Loucy (cell line): ENCODE results near the gene TIMM29.
A peak's percentile ranks its signal among the peaks of the same experiment; 100 is the strongest.

Experiments used
- H2AFZ ChIP-seq: fragments of 200-600 bp; sonication (generic); 2 replicates; pipeline ENCODE4 v1.6.0; 2016; ENCODE audit warnings: antibody characterized with exemption, mild to moderate bottlenecking, low read length, moderate library complexity
- H3F3A ChIP-seq: fragments of 200-600 bp; 2 replicates; pipeline ENCODE4 v1.6.0; 2016; ENCODE audit warnings: antibody characterized with exemption, low read depth, mild to moderate bottlenecking
- H3K27me3 ChIP-seq: fragments of 200-600 bp; sonication (generic); 2 replicates; pipeline ENCODE4 v1.6.1; 2014; ENCODE audit warnings: low read length, mild to moderate bottlenecking; ENCODE audit not compliant: insufficient read depth, poor library complexity, severe bottlenecking
- H3K36me3 ChIP-seq: fragments of 200-600 bp; sonication (generic); 2 replicates; pipeline ENCODE4 v1.6.1; 2016; ENCODE audit warnings: low read length; ENCODE audit not compliant: insufficient read depth
- H3K4me1 ChIP-seq: fragments of 200-600 bp; sonication (generic); 2 replicates; pipeline ENCODE4 v1.5.1; 2014; ENCODE audit warnings: low read length, mild to moderate bottlenecking; ENCODE audit not compliant: insufficient read depth, poor library complexity, severe bottlenecking
- H3K4me2 ChIP-seq: fragments of 200-600 bp; sonication (generic); 2 replicates; pipeline ENCODE4 v1.6.0; 2014; ENCODE audit warnings: antibody characterized with exemption, low read length, low read depth, mild to moderate bottlenecking; ENCODE audit not compliant: poor library complexity, severe bottlenecking
- H3K4me3 ChIP-seq: fragments of 200-600 bp; sonication (generic); 2 replicates; pipeline ENCODE4 v1.5.1; 2014; ENCODE audit warnings: low read length, mild to moderate bottlenecking, mixed read lengths; ENCODE audit not compliant: poor library complexity, severe bottlenecking
- H3K79me2 ChIP-seq: fragments of 200-600 bp; sonication (generic); 2 replicates; pipeline ENCODE4 v1.6.1; 2014; ENCODE audit warnings: low read length; ENCODE audit not compliant: insufficient read depth
- H3K9ac ChIP-seq: fragments of 200-600 bp; sonication (generic); 2 replicates; pipeline ENCODE4 v1.6.0; 2014; ENCODE audit warnings: mild to moderate bottlenecking, low read depth, low read length, moderate library complexity; ENCODE audit not compliant: poor library complexity, severe bottlenecking
- H3K9me2 ChIP-seq: fragments of 200-600 bp; sonication (generic); replicated peaks from 2 replicates; pipeline ENCODE4 v1.6.1; 2016; ENCODE audit warnings: low read depth, low read length, mixed read lengths
- H3K9me3 ChIP-seq: fragments of 200-600 bp; sonication (generic); 2 replicates; pipeline ENCODE4 v1.6.1; 2014; ENCODE audit warnings: mild to moderate bottlenecking, antibody characterized with exemption, low read length, low read depth; ENCODE audit not compliant: insufficient read depth
- H4K20me1 ChIP-seq: fragments of 200-600 bp; sonication (generic); 2 replicates; pipeline ENCODE4 v1.6.0; 2014; ENCODE audit warnings: antibody characterized with exemption, low read length, mild to moderate bottlenecking; ENCODE audit not compliant: insufficient read depth, poor library complexity, severe bottlenecking
- CTCF ChIP-seq: fragments of 200-600 bp; sonication (generic); conservative IDR thresholded peaks from 2 replicates; pipeline ENCODE4 v1.5.1; 2014; ENCODE audit warnings: mild to moderate bottlenecking, antibody characterized with exemption, low read length
- EZH2phosphoT487 ChIP-seq: fragments of 200-600 bp; IDR thresholded peaks from 2 replicates; pipeline ENCODE4 v1.6.1; 2018; ENCODE audit warnings: antibody characterized with exemption, mild to moderate bottlenecking, moderate library complexity, borderline replicate concordance

TIMM29 gene

DNA sequence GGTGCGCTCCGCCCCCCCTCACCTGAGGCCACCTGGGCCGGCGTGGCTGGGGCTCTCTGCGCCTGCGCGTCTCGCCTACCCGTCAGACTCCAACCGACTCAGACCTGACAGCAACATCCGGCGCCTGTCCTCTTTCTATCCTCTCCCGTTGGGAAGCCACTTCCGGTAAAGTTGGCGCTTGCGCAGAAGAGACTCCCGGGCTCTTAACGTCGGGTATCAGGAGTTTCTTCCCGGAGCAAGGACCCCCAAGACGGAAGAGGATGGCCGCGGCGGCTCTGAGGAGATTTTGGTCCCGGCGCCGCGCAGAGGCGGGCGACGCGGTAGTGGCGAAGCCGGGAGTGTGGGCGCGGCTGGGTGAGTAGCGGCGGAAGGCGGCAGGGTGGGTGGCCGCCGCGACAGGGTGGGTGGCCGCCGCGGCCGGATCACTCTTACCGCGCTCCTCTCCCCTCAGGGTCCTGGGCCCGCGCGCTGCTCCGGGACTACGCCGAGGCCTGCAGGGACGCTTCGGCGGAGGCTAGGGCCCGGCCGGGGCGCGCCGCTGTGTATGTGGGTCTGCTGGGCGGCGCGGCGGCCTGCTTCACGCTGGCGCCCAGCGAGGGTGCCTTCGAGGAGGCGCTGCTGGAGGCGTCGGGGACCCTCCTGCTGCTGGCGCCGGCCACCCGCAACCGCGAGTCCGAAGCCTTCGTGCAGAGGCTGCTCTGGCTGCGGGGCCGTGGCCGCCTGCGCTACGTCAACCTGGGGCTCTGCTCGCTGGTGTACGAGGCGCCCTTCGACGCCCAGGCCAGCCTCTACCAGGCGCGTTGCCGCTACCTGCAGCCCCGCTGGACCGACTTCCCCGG lies at the start of gene TIMM29, which contains the start of gene YIPF2:
TIMM29 (plus strand) TSS at position 249 of the 839 bp plus-strand sequence; CDS start at position 261, 12 bp downstream.
YIPF2 (minus strand) TSS at position 77 of the 839 bp plus-strand sequence. CDS start 229 bp downstream, outside the sequence.
- H3K27me3 ChIP-seq: no peaks in the 10 kb centered on the region
- peak within 1 kb of the TSS; percentile 100 for H3K4me2 ChIP-seq
- H3F3A ChIP-seq: no peaks in the 10 kb centered on the region
- peak within 1 kb of the TSS; percentile 79 for H3K9ac ChIP-seq
- peak within 1 kb of the TSS; percentile 58 for H2AFZ ChIP-seq
- peaks cover 49% of the 10 kb centered on the region for H3K79me2 ChIP-seq
- H3K4me1 ChIP-seq: peaks cover 17% of the 10 kb centered on the region
- peaks cover 3% of the 10 kb centered on the region; the same call in 1 of the 2 replicates for H3K36me3 ChIP-seq
- peaks cover 13% of the 10 kb centered on the region for H4K20me1 ChIP-seq
- no peak for TF ChIP-seq CTCF
- no peak for TF ChIP-seq EZH2phosphoT487
- H3K9me2 ChIP-seq: no peaks in the 10 kb centered on the region
- peak within 1 kb of the TSS; percentile 84 for H3K4me3 ChIP-seq
- no peaks in the 10 kb centered on the region for H3K9me3 ChIP-seq

- Histone ChIP-seq H3K4me2 (no peak overlapping the region), H4K20me1 (peaks cover 6% of the 10 kb centered on the region), H2AFZ (no peak overlapping the region), H3K79me2 (peaks cover 64% of the 10 kb centered on the region), H3K9me2 (no peaks in the 10 kb centered on the region), H3K9ac (no peak overlapping the region), H3K36me3 (no peaks in the 10 kb centered on the region), H3K9me3 (no peaks in the 10 kb centered on the region), H3F3A (no peaks in the 10 kb centered on the region), H3K27me3 (no peaks in the 10 kb centered on the region), H3K4me1 (peaks cover 2% of the 10 kb centered on the region), H3K4me3 (no peak overlapping the region)
- no peak for TF ChIP-seq EZH2phosphoT487
- TF ChIP-seq CTCF: no peak
These were observed 47.1 kb upstream of the TIMM29 start for GRCh38 chr19:10881403-10882107.

- H3K27me3 ChIP-seq: no peaks in the 10 kb centered on the region
- H2AFZ ChIP-seq: no peak overlapping the region
- no peaks in the 10 kb centered on the region for H3K4me1 ChIP-seq
- peaks cover 6% of the 10 kb centered on the region for H4K20me1 ChIP-seq
- H3K9me3 ChIP-seq: no peaks in the 10 kb centered on the region
- no peaks in the 10 kb centered on the region for H3K9me2 ChIP-seq
- no peaks in the 10 kb centered on the region for H3F3A ChIP-seq
- no peaks in the 10 kb centered on the region for H3K36me3 ChIP-seq
- no peak overlapping the region for H3K4me2 ChIP-seq
- no peak overlapping the region for H3K9ac ChIP-seq
- peaks cover 64% of the 10 kb centered on the region for H3K79me2 ChIP-seq
- no peak overlapping the region for H3K4me3 ChIP-seq
- no peak for TF ChIP-seq CTCF
- TF ChIP-seq EZH2phosphoT487: no peak
These were observed 46.5 kb upstream of the TIMM29 start for GRCh38 chr19:10882108-10882457.
